Measurements from ENCODE around the gene ARL17B.
"Not testable (repeated sequence)": the region's sequence is repeated elsewhere in the genome, so short reads cannot be mapped to it uniquely, and the experiment has no call there.

DNA sequence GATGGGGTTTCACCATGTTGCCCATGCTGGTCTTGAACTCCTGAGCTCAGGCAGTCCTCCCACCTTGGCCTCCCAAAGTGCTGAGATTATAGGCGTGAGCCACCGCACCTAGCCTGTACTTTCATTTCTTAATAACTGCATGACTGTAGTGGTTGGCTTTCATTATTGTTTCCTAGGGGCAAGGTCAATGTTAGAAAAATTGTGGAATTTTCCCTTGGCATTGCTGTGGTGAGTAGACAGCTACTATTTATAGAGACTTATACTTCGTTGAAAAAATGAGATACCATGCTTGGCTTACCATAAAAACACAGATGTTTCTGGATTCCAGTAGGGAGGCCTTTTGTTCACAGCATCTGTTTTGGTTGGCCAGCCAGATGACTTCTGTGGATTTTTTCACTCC, 39.0 kb upstream of the ARL17B start:
- TF ChIP-seq, protein P1, sequence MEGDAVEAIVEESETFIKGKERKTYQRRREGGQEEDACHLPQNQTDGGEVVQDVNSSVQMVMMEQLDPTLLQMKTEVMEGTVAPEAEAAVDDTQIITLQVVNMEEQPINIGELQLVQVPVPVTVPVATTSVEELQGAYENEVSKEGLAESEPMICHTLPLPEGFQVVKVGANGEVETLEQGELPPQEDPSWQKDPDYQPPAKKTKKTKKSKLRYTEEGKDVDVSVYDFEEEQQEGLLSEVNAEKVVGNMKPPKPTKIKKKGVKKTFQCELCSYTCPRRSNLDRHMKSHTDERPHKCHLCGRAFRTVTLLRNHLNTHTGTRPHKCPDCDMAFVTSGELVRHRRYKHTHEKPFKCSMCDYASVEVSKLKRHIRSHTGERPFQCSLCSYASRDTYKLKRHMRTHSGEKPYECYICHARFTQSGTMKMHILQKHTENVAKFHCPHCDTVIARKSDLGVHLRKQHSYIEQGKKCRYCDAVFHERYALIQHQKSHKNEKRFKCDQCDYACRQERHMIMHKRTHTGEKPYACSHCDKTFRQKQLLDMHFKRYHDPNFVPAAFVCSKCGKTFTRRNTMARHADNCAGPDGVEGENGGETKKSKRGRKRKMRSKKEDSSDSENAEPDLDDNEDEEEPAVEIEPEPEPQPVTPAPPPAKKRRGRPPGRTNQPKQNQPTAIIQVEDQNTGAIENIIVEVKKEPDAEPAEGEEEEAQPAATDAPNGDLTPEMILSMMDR (conservative IDR thresholded peaks at IDR 0.05; ENCODE audit: low read depth, low read length) = not testable (repeated sequence)
- TF ChIP-seq BHLHE40 (IDR thresholded peaks at IDR 0.05; ENCODE audit: low read depth, low read length); POLR2A (IDR thresholded peaks at IDR 0.05; ENCODE audit: low read depth, low read length); SMC3 (IDR thresholded peaks at IDR 0.05; ENCODE audit: low read depth, low read length); RAD21 (IDR thresholded peaks at IDR 0.05; ENCODE audit: low read length); MAZ (IDR thresholded peaks at IDR 0.05; ENCODE audit: borderline replicate concordance, low read depth, low read length); MXI1 (IDR thresholded peaks at IDR 0.05; ENCODE audit: borderline replicate concordance, low read depth, low read length); CEBPB (IDR thresholded peaks at IDR 0.05; ENCODE audit: low read depth, low read length); MAFK (IDR thresholded peaks at IDR 0.05; ENCODE audit: low read depth, low read length); NFE2L2 (IDR thresholded peaks at IDR 0.05; ENCODE audit: low read depth, low read length): not testable (repeated sequence)
- TF ChIP-seq, protein P2, sequence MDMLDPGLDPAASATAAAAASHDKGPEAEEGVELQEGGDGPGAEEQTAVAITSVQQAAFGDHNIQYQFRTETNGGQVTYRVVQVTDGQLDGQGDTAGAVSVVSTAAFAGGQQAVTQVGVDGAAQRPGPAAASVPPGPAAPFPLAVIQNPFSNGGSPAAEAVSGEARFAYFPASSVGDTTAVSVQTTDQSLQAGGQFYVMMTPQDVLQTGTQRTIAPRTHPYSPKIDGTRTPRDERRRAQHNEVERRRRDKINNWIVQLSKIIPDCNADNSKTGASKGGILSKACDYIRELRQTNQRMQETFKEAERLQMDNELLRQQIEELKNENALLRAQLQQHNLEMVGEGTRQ (IDR thresholded peaks at IDR 0.05; ENCODE audit: low read depth, low read length) = not testable (repeated sequence)
